Activated T-cell treated with anti-CD3 and anti-CD28 coated beads for 1 hour (primary cell): Measurements from ENCODE around the gene DDOST.
A peak's percentile ranks its signal among the peaks of the same experiment; 100 is the strongest.
"Not testable (repeated sequence)": the region's sequence is repeated elsewhere in the genome, so short reads cannot be mapped to it uniquely, and the experiment has no call there.

Experiments used
- DNase-seq: peaks from one replicate; pipeline ENCODE4 v3.0.0-alpha.2; 2020; ENCODE audit warnings: low read depth

DDOST gene

GRCh38 chr1:20691872-20692271, 30.7 kb upstream of the DDOST start:
- no peak for DNase-seq

DNA sequence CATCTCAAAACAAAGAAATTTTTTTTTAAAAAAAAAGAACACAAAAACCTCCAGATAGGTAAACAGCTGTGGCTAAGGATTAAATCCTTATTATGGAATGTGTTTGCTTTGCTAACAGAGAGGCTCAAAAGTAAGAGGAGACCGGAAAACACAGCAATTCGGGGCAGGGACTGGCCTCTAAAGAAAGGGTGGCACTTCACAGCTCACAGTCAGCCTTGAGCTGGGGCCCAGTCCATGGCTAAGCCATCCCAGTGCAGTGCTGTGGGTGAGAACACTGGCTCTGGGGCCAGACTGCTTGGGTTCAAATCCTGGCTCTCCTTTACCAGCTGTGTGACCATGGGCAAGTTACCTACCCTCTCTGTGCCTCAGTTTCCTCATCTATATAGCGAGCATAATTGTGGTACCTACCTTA, 28.5 kb upstream of the DDOST start:
- DNase-seq: no peak

DNA sequence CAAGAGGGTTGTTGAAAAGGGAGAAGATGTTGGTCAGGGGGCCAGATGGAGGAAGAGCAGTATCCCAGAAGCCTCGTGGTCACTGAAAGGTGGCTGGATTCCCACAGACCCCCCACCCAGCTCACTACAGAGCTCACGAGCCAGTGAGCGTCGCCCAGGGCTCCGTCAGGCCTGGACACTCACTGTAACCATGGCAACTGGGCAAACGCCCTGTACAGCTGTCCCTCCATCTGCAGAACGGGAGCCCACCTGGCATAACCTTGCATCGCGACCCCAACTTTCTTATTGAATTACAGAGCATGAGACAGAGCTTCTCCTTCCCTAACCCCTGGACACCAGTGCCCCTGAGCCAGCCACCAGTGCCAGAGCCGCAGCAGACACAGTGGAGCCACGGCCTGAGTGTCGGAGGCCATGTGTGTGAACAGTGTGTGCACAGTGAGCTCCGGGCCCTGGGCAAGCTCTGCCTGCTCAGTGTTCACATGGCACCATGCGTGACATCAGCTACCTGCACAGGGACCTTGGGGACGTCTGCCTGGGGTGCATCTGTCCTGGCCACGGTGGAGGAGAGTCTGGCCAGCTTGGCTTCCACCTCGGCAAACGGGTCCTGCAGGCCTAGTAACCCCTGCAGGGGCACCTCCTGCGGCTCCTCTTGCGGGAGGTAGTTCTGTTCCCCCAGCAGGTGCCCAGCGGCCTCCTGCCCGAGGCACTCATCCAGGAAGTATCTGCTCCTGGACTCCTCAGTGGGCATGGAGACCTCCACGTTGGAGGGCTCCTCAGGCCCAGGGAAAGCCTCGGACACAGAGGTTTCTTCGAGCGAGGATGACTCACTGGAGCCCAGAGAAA, 25.9 kb upstream of the DDOST start:
- DNase-seq: no peak

DNA sequence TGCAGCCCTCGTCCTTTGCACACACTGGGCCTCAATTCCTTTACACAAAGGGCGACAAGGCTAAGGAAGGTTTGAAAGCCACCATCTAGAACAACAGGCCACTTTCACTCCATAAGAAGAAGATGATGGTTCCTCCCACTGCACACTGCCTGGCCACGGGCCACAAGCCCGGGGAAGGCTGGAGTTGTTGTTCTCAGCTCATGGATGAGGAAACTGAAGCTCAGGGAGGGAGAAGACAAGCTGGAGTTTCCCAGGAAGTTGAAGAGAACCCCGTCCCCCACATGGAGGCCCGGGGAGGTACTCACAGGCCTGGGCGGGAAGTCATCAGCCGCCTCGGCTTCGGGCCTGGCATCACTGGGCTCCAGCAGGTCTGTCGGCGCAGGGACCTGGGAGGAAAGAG, 24.6 kb upstream of the DDOST start:
- DNase-seq: no peak

- no peak for DNase-seq
Observed at GRCh38 chr1:20685099-20685662, 24.0 kb upstream of the DDOST start.

DNA sequence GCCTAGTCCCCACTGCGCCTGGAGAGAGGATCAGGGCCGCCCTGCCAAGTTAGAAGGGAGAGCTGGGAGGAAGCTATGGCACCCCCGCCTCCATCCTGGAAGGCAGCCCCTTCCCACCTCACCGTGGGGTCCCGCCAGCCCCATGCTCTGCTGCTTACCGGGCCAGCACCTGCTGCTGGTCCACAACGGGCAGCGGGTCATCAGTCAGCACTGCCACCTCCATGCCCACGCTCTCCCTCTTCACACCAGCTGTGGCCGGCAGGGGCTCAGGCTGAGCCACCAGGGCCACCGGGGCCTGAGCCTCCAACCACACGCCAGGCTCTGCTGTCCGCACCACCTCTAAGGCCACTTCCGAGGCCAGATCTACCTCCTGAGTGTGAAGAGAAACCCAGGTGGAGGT, 23.5 kb upstream of the DDOST start:
- DNase-seq: no peak

DNA sequence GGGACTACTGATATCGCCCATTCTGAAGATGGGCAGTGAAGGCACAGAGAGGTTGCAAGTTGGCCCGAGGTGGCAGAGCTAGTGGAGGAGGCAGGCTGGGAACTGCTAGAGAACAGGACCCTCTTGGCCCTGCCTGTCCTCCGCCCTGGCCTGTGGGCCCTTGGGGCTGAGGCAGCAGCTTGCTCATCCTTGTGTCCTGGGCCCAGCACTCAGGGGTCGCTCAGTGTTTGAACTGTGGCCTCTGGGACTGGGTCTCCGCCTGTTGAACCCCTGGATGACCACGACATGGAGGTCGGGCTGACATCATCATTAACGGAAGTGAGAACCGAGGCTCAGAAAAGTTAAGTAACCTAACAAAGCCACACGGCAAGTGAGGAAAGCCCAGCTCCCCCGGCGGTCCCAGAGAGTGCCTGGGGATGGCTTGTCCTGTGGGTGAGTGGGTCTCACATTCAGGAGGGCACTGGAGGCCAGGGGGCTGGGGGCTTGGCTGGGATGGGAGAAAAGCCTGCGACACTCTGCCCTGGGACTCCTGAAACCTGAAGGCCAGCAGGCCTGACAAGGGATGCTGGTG, 23.0 kb upstream of the DDOST start:
- no peak for DNase-seq

DNA sequence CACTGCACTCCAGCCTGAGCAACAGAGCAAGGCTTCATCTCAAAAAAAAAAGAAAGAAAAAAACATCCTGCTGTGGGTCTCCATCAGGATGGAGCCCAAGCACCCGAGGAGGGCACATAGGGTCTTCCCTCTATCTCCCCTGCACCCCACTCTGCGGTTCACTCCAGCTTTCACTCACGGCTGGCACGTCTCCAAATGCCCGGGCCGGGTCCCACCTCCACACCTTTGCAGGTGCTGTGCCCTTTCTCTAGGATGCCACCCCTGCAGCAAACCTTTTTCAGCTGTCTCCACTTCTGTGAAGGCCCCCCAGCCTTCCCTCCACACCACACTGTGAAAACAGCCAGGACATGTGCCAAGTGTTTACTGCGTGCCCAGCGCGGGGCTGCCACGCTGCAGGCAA, 22.4 kb upstream of the DDOST start:
- DNase-seq: no peak

DNA sequence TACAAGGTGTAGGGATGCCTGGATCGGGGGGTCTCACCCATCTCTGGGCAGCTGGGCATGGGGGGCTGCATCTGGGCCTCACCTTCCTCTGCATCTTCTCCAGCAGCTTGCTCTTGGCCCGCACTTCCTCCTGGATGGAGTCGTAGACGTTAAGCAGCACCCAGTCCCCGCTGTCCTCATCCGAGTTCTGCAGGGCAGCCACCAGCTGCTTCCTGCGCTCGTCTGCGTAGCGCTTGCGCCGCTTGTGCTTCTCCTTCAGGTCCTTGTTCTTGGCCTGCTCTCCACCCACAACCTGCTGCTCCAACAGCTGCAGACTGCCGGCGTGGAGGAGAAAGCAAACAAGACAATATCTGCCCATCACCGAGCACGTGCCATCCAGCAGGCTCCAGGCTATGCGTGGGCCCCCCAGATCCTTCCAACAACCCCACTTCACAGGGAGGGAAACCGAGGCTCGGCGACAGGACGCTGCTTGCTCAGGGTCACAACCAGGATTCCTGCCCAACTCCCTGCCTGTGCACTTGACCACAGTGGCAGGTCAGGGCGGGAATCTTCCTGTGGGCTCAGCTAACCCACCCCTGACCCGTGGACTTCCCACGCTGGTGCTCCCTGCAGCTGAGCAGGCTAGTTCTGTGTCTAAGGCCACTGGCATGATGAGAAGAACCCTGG, 21.5 kb upstream of the DDOST start:
- no peak for DNase-seq

DNA sequence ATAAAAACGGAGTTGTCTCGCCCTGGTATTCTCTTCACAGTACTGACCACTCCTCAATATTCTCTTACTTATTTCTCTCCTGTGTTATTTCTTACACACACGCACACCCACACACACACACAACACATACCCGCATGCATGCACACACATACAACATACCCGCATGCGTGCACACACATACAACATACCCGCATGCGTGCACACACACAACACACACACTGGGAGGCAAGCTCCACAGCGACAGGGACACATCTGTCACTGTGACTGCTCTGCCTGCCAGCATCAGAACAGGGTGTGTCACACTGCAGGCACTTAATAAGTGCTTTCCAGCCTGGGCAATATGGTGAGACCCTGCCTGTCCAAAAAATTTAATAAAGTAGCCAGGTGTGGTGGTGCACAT, 20.8 kb upstream of the DDOST start:
- DNase-seq: no peak

- no peak for DNase-seq
Observed at GRCh38 chr1:20680269-20680668, 19.1 kb upstream of the DDOST start.

DNA sequence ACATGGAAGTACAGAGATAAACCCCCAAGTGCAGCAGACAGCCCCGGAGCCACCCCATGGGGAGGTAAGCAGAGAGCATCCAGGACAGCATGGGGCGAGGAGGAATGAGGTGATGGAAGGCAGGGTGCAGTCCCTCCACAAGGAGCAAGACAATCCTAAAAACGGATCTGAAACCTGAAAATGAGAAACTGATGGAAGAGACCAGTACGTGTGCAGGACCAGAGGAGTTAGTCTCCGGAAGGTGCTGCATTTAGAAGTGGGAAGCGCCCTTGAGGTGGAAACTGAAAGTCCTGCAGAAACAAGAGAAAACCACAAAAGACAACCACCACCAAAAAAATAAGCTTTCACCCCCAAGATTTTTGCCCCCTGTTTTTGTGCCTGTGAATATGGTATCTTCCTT, 17.4 kb upstream of the DDOST start:
- DNase-seq: no peak

DNA sequence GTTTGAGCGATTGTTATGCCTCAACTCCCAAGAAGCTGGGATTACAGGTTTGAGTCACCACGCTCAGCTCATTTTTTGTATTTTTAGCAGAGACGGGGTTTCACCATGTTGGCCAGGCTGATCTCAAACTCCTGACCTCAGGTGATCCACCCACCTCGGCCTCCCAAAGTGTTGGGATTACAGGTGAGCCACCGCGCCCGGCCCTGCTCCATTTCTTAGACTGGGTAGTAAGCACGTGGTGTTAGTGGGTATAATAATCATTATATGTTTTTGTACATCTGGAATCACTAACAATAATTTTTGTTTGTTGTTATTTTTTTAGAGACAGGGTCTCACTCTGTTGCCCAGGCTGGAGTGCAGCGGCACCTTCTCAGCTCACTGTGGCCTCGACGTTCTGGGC, 12.5 kb upstream of the DDOST start:
- not testable (repeated sequence) for DNase-seq

- DNase-seq: no peak
Observed at GRCh38 chr1:20672265-20672632, 11.1 kb upstream of the DDOST start.

GRCh38 chr1:20670936-20671335, 9.8 kb upstream of the DDOST start:
- no peak for DNase-seq

DNA sequence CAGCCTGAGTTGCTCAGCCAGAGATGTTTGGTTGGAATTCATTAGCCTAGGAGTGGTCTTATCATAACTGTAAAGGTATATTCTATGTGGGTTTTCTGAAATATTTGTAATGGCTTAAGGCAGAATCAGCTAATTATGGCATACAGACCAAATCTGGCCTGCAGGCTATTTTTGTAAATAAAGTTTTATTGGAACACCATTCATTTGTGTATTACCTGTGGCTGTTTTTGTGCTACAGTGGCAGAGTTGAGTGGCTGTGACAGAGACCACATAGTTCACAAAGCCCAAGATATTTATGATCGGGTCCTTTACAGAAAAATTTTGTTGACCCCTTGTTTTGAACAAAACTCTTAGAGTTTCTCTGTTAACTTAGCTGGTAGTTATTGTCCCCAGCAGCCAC, 7.4 kb upstream of the DDOST start:
- no peak for DNase-seq

- no peak for DNase-seq
Observed at GRCh38 chr1:20666804-20667203, 5.6 kb upstream of the DDOST start.

DNA sequence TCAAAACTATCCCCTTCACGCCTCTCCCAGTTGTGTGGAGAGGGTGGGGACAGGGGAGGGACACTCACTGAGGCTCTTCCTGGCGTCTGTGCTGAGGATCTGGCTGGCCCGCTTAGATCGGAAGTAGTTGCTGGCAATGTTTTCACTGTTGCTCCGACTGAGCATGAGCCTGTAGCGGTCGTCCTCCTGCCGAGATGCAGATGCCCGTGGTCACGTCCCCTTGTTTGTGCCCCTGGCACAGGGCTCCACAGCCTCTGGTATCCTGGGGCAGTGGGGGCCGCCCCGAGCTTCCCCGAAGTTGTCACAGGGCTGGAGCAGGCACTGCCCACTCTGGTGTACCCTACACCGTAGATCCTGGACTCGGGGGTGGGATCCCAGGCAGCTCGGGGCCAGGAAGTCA, 5.0 kb upstream of the DDOST start:
- DNase-seq: no peak

GRCh38 chr1:20665726-20666125, 4.6 kb upstream of the DDOST start:
- DNase-seq: no peak

GRCh38 chr1:20663969-20664715, 3.0 kb upstream of the DDOST start:
- no peak for DNase-seq

GRCh38 chr1:20663365-20663764, 2.2 kb upstream of the DDOST start:
- no peak for DNase-seq

- no peak for DNase-seq
Observed at GRCh38 chr1:20662110-20662475, 924 bp upstream of the DDOST start.

- peak; percentile 5 for DNase-seq
Observed at GRCh38 chr1:20660847-20661206, 342 bp downstream of the DDOST start.
